ENCODE measurements around the gene TBC1D14.

TBC1D14 gene

GRCh38 chr4:6953751-6954380 is 44.2 kb downstream of the TBC1D14 start:
- DNase-seq (ENCODE audit: low read depth) = no peak

DNA sequence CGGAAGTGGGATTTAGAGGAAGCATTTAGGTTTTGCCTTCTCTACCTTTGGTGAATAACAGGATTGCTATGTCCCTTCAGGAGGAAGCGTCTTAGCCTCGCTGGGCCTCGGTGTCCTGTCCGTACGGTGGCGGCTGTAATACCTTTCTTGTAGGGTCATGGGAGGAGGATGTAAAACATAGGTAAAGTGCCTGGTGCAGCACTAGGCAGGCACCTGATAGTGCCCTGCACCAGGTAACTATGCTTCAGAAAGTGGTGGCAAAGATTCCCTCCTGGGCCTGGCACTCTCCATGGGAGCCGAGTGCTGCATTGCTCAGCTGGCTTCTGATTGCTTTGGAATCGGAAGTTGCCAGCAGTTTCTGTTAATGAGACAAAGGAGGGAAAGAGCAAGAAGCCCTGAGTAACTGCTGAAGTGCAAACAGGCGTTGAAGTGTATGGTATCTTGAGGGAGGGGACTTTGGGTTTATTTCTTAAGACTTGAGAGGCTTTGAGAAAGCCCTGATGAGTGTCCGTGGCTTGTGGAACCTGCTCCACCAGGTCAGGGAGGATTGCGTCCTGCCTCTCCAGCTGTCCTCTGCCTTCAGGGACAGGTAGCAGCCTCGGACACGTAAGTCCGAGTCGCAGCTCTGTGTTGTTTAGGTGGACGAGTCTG is 45.8 kb downstream of the TBC1D14 start:
- no peak for DNase-seq (ENCODE audit: low read depth)

GRCh38 chr4:6956087-6956433 is 46.4 kb downstream of the TBC1D14 start:
- no peak for DNase-seq (ENCODE audit: low read depth)

GRCh38 chr4:6956434-6957147 is 47.0 kb downstream of the TBC1D14 start:
- no peak for DNase-seq (ENCODE audit: low read depth)

- DNase-seq (ENCODE audit: low read depth) = no peak
These were observed 47.5 kb downstream of the TBC1D14 start for GRCh38 chr4:6957148-6957520.

- DNase-seq (ENCODE audit: low read depth) = no peak
These were observed 48.4 kb downstream of the TBC1D14 start for GRCh38 chr4:6957994-6958393.

DNA sequence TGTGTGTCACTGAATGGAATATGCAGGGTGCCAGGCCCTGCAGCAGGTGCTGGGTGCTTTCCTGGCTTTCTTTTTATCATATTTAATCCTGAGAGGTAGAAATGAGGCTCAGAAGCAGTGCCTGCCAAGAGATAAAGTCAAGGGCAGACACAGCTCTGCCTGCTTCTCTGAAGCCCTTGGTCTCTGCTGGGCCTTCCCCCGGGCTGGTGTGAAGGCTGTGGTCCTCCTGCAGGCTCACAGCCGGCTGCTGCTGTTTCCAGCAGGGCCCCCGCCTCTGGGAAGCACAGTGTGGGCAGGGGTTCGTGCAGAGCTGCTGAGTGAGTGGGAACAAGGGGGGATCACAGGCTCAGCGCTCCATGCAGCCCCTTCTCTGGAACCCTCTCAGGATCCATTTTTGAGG is 49.6 kb downstream of the TBC1D14 start:
- no peak for DNase-seq (ENCODE audit: low read depth)

DNA sequence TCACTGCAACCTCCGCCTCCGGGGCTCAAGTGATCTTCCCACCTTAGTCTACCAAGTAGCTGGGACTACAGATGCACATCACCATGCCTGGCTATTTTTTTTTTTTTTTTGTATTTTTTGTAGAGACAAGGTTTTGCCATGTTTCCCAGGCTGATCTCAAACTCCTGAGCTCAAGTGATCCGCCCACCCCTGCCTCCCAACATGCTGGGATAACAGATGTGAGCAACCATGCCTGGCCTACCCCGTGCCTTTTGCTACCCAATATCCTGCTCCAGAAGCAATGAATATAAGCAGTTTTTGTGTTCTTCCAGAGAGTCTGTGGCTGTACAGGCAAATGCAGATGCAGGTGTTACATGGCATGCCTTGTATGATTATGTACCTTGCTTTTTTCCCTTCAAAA is 50.5 kb downstream of the TBC1D14 start:
- no peak for DNase-seq (ENCODE audit: low read depth)

GRCh38 chr4:6960628-6961412 is 51.2 kb downstream of the TBC1D14 start:
- no peak for DNase-seq (ENCODE audit: low read depth)

- no peak for DNase-seq (ENCODE audit: low read depth)
These were observed 52.0 kb downstream of the TBC1D14 start for GRCh38 chr4:6961496-6962210.

- no peak for DNase-seq (ENCODE audit: low read depth)
These were observed 52.8 kb downstream of the TBC1D14 start for GRCh38 chr4:6962211-6963041.

DNA sequence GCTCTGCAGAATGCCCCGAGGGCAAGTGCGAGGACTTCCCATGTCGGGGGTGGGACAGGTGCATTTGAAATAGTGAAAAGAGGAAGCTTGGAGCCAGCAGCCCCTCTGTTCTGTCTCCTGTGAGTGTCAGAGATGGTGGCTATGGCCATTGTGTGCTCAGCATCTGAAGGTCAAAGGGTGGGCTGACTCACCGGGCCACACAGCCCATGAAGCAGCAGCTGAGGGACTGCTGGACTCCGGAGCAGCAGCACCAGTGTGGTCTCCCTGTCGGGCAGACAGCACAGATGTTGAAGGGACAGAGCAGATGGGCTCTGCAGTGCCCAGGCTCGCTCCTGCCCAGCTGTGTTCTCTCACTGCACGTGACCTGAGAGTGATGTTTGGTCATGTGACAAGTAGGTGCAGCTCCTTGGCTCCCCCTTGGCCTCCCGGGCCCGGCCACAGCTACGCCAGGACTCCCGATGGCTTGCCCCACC is 53.5 kb downstream of the TBC1D14 start:
- DNase-seq (ENCODE audit: low read depth) = no peak

DNA sequence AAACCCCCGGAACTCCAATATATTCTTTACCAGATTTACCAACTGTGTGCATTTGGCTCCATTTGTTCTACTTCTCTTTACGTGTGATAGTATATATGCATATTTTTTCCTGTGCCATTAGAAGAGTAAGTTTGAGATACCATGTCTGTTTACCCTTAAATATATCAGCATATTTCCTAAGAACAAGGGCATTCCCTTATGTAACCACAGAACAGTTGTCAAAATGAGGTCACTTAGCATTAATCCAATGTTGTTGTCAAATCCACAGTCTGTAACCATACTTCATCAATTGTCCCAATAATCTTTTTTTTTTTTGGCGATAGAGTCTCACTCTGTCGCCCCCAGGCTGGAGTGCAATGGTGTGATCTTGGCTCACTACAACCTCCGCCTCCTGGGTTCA is 55.2 kb downstream of the TBC1D14 start:
- DNase-seq (ENCODE audit: low read depth) = no peak

- no peak for DNase-seq (ENCODE audit: low read depth)
These were observed 55.7 kb downstream of the TBC1D14 start for GRCh38 chr4:6965329-6965728.

DNA sequence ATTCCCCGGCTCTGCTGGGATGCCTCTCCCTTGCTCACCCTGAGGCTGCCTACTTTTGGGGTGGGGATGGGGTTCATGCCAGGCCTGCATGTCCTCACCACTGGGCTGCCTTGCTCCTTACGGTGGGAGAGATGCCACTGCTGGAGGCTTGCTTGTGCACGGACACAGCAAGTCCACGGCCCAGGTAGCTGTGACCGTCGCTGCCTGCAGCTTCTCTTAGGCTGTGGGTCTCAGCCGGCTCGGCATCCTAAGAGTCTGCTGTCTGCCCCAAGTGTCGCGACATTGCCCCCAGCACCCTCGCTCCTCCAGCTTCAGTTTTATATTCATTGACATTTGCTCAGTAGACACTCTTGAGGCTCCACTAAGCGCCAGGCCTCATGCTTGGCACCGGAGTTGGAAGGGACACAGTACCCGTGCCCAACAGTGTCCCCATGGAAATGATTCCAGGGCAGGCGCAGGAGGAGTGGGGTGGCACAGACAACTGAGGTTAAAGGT is 58.3 kb downstream of the TBC1D14 start:
- no peak for DNase-seq (ENCODE audit: low read depth)

- DNase-seq (ENCODE audit: low read depth) = no peak
These were observed 58.9 kb downstream of the TBC1D14 start for GRCh38 chr4:6968496-6968895.

DNA sequence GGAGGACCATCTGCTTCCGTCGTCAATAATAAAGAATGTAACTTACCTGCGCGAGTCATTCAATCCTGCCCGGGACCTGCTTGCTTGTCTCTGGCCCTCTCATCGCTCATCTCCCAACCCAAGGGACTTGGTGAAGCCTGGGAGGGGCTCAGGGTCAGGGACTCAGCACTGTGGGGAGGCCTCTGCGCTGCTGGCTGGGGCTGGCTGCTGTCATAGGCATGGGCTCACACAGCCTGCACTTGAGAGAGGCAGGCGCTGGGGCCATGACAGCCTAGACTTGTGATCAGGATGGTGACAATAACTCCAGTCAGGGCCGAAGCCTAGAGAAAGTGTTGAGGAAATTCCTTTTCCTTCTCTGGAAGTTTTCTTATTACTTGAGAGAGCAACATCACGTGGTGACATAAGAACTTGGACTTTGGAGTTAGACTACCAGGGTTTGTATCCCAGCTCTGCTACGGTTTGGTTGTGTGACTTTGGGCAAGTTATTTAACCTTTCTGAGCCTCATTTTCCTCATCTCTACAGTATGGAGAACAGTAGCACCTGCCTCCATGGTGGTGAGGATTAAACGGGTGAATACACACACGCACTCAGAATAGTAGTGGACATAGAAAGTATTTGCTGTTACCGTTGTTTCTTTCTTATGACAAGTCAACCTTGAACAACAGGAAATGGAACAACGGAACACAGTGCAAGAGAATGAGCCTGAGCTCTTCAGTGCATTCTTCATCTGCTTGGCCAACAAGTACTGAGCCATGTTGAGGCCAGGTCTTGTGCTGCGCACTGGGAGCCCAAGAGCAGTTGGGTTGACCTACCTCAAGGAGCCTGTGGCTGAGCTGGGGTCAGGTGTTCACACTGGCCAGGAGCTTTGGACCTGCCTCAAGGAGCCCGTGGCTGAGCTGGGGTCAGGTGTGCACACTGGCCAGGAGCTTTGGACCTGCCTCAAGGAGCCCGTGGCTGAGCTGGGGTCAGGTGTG is 60.5 kb downstream of the TBC1D14 start:
- DNase-seq (ENCODE audit: low read depth) = no peak

GRCh38 chr4:6971536-6972374 is 62.1 kb downstream of the TBC1D14 start:
- no peak for DNase-seq (ENCODE audit: low read depth)

DNA sequence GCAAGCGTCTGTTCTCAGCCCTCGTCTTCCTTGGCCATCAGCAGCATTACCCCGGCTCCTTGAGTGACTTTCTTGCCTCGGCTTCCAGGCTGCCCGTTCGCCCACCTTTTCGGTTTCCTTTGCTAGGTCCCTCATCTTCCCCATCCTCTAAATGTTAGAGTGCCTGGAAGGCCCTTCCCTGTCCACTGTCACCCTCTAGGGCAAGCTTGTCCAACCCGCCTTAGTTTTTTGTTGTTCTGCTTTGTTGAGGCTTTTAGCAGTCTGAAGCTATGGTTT is 62.7 kb downstream of the TBC1D14 start:
- no peak for DNase-seq (ENCODE audit: low read depth)
